Neuronal stem cell (in vitro differentiated cells): ENCODE results near the gene MAST3.

Experiments
- DNase-seq: peaks from one replicate; pipeline ENCODE4 v3.0.0-alpha.2; 2013; ENCODE audit warnings: low spot score
- H2AFZ ChIP-seq: one replicate; pipeline ENCODE4 v1.6.1; 2013; ENCODE audit warnings: mild to moderate bottlenecking, low read length, inconsistent platforms
- H2AK5ac ChIP-seq: 2 replicates; pipeline ENCODE4 v1.6.1; 2013; ENCODE audit warnings: low read depth, mild to moderate bottlenecking, inconsistent platforms, low read length, moderate library complexity, mixed read lengths
- H2BK120ac ChIP-seq: 2 replicates; pipeline ENCODE4 v1.6.1; 2013; ENCODE audit warnings: low read depth, mild to moderate bottlenecking, inconsistent platforms, low read length, moderate library complexity, mixed read lengths
- H2BK12ac ChIP-seq: one replicate; pipeline ENCODE4 v1.6.1; 2013; ENCODE audit warnings: low read length, inconsistent platforms
- H2BK15ac ChIP-seq: 2 replicates; pipeline ENCODE4 v1.6.1; 2013; ENCODE audit warnings: mild to moderate bottlenecking, low read length, inconsistent platforms, mixed read lengths
- H2BK5ac ChIP-seq: one replicate; pipeline ENCODE4 v1.6.1; 2013; ENCODE audit warnings: inconsistent platforms, mild to moderate bottlenecking, low read length, moderate library complexity
- H3K14ac ChIP-seq: one replicate; pipeline ENCODE4 v1.6.1; 2013; ENCODE audit warnings: low read length, inconsistent platforms
- H3K18ac ChIP-seq: 2 replicates; pipeline ENCODE4 v1.6.1; 2013; ENCODE audit warnings: low read length, inconsistent platforms
- H3K23ac ChIP-seq: 2 replicates; pipeline ENCODE4 v1.6.1; 2013; ENCODE audit warnings: low read depth, mild to moderate bottlenecking, mixed read lengths, low read length, inconsistent platforms; ENCODE audit not compliant: poor library complexity
- H3K27ac ChIP-seq: replicated peaks from 3 replicates; pipeline ENCODE4 v1.5.1; 2013; ENCODE audit warnings: low read length, inconsistent platforms
- H3K27me3 ChIP-seq, 3 experiments: 2 replicates each; pipeline ENCODE4 v1.6.1; 2013; ENCODE audit warnings: low read length in 3 of 3, mild to moderate bottlenecking in 2 of 3, inconsistent platforms in 1 of 3, low read depth in 1 of 3, mixed read lengths in 1 of 3, moderate library complexity in 1 of 3; ENCODE audit not compliant: control insufficient read depth in 3 of 3, insufficient read depth in 3 of 3
- H3K36me3 ChIP-seq, 2 donors: replicated peaks in 1 of 2; 2 replicates each; pipeline ENCODE4 v1.6.1; 2013; ENCODE audit warnings: low read length in 2 of 2; ENCODE audit not compliant: control insufficient read depth in 2 of 2, insufficient read depth in 2 of 2
- H3K4ac ChIP-seq: 2 replicates; pipeline ENCODE4 v1.6.1; 2013; ENCODE audit warnings: inconsistent platforms, mild to moderate bottlenecking, low read length, moderate library complexity
- H3K4me1 ChIP-seq, 2 donors: 1 replicate in 1 of 2; 2 replicates in 1 of 2; pipeline ENCODE4 v1.6.1; 2013; ENCODE audit warnings: low read length in 2 of 2, low read depth in 1 of 2; ENCODE audit not compliant: control insufficient read depth in 2 of 2, insufficient read depth in 1 of 2
- H3K4me2 ChIP-seq: one replicate; pipeline ENCODE4 v1.6.1; 2013; ENCODE audit warnings: mild to moderate bottlenecking, low read length, inconsistent platforms; ENCODE audit not compliant: insufficient read depth, poor library complexity, severe bottlenecking
- H3K4me3 ChIP-seq, 2 donors: 2 replicates each; pipeline ENCODE4 v1.5.1; 2013; ENCODE audit warnings: low read length in 2 of 2, mild to moderate bottlenecking in 2 of 2, inconsistent platforms in 1 of 2, moderate library complexity in 1 of 2
- H3K79me1 ChIP-seq: one replicate; pipeline ENCODE4 v1.6.1; 2013; ENCODE audit warnings: low read depth, mild to moderate bottlenecking, inconsistent platforms, low read length, moderate library complexity
- H3K9ac ChIP-seq: one replicate; pipeline ENCODE4 v1.6.1; 2013; ENCODE audit warnings: mild to moderate bottlenecking, low read depth, low read length, inconsistent platforms; ENCODE audit not compliant: poor library complexity
- H3K9me3 ChIP-seq, 2 donors: replicated peaks in 1 of 2; 2 replicates each; pipeline versions ENCODE3 to v1.6.1; 2013; ENCODE audit warnings: low read length in 2 of 2, mild to moderate bottlenecking in 2 of 2, inconsistent platforms in 1 of 2, low read depth in 1 of 2, mixed read lengths in 1 of 2, moderate library complexity in 1 of 2; ENCODE audit not compliant: control insufficient read depth in 2 of 2, insufficient read depth in 1 of 2
- H4K8ac ChIP-seq: one replicate; pipeline ENCODE4 v1.6.1; 2013; ENCODE audit warnings: low read depth, mild to moderate bottlenecking, inconsistent platforms, low read length, moderate library complexity
- H4K91ac ChIP-seq: one replicate; pipeline ENCODE4 v1.6.1; 2013; ENCODE audit warnings: low read length, low read depth, mild to moderate bottlenecking, inconsistent platforms; ENCODE audit not compliant: poor library complexity
- WGBS, 2 donors: extraction: QIAGEN DNeasy Blood & Tissue Kit; methylation state at CpG; one replicate each; pipeline ENCODE4 v1.1.7; 2013; ENCODE audit warnings: missing lambda C conversion rate in 2 of 2, mixed read lengths in 1 of 2; ENCODE audit not compliant: insufficient read length in 2 of 2, insufficient replicate concordance in 1 of 2; ENCODE audit errors: extremely low coverage in 2 of 2; 5-methylcytosine and 5-hydroxymethylcytosine counted together

The MAST3 gene

DNA sequence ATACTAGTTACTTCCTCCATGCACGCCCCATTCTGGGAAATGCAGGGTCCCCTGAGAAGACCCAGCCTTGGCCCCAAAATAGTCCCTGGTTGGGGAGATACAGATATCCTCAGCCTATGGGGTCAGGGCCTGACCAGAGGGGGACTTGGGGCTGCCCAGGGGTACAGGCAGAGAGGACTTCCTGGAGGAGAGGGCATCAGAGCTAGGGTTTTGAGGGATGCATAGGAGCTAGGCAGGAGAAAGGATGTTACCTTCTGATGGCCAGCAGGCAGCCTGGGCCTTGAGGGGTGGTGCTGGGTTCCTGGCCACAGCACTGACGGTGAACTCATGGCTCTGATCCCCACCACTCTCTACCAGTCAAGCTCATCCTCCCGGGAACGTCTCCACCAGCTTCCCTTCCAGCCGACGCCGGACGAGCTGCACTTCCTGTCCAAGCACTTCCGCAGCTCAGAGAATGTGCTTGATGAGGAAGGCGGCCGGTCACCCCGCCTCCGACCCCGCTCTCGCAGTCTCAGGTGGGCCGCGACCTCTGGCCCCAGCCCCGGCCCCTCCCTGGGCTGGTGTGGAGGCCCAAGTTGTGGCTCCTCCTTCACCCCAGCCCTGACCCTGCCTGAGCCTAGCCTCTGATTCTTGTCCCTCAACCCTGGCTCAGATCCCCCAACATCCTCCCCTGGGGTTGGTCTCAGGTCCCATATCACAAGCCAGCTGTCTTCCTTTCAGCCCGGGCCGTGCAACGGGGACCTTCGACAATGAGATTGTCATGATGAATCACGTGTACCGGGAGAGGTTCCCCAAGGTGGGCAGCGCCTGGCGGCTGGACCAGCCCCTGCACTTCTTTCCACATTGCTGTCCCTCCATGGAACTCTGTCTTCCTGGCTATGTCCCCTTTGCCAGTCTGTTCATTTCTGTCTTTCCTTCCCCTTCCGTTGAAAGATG, 25.6 kb downstream of the MAST3 start:
- Histone ChIP-seq H3K79me1 (peaks cover 6% of the 10 kb centered on the region), H3K4me1 (peaks cover 7 to 8% of the 10 kb centered on the region in 2 donors), H2AFZ (no peak overlapping the region), H3K4me2 (no peak overlapping the region), H3K4me3 (no peak overlapping the region), H3K36me3 (peaks cover 13 to 41% of the 10 kb centered on the region in 2 donors), H4K8ac (no peak overlapping the region), H2BK120ac (no peak overlapping the region), H3K27ac (no peak overlapping the region), H4K91ac (no peak overlapping the region), H3K18ac (peak overlapping the region; percentile 57), H3K23ac (no peak overlapping the region), H2AK5ac (no peak overlapping the region), H2BK12ac (no peak overlapping the region), H2BK15ac (no peak overlapping the region), H3K4ac (no peak overlapping the region), H2BK5ac (peak overlapping the region; percentile 19), H3K9ac (no peak overlapping the region), H3K9me3 (no peaks in the 10 kb centered on the region), H3K14ac (peak overlapping the region; percentile 21), H3K27me3 (no peaks in the 10 kb centered on the region)
- no peak for DNase-seq
- WGBS, 2 donors: no CpG with 5 or more reads among the region's 27 CpGs

DNA sequence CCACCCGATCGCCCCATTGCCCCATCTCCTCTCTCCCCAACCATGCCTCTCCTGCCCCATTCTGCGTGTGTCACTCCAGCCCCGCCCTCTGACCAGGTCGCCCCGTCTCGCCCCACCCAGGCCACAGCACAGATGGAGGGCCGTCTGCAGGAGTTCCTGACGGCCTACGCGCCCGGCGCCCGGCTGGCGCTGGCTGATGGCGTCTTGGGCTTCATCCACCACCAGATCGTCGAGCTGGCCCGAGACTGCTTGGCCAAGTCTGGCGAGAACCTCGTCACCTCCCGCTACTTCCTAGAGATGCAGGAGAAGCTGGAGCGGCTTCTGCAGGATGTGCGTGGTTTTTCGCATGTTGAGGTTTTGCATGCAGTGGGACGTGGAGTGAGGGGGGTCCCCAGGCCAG, 26.2 kb downstream of the MAST3 start:
- H2BK5ac ChIP-seq: no peak overlapping the region
- H2AFZ ChIP-seq: no peak overlapping the region
- no peak overlapping the region for H2BK120ac ChIP-seq
- H4K8ac ChIP-seq: no peak overlapping the region
- H3K79me1 ChIP-seq: peaks cover 6% of the 10 kb centered on the region
- no peak overlapping the region for H3K4me2 ChIP-seq
- no peak overlapping the region for H3K14ac ChIP-seq
- no CpG with 5 or more reads among the region's 26 CpGs for WGBS, 2 donors
- no peak overlapping the region for H4K91ac ChIP-seq
- no peak overlapping the region for H3K23ac ChIP-seq
- H3K4me1 ChIP-seq: peaks cover 6 to 7% of the 10 kb centered on the region in 2 donors
- H3K9me3 ChIP-seq: no peaks in the 10 kb centered on the region
- H2BK15ac ChIP-seq: peak overlapping the region; percentile 58
- no peak overlapping the region for H2AK5ac ChIP-seq
- H3K9ac ChIP-seq: peak overlapping the region; percentile 50
- H3K4me3 ChIP-seq: no peak overlapping the region
- H2BK12ac ChIP-seq: no peak overlapping the region
- H3K4ac ChIP-seq: no peak overlapping the region
- no peak overlapping the region for H3K27ac ChIP-seq
- DNase-seq: no peak
- peak overlapping the region; percentile 48 for H3K18ac ChIP-seq
- H3K27me3 ChIP-seq: no peaks in the 10 kb centered on the region
- H3K36me3 ChIP-seq: peaks cover 17 to 48% of the 10 kb centered on the region in 2 donors

DNA sequence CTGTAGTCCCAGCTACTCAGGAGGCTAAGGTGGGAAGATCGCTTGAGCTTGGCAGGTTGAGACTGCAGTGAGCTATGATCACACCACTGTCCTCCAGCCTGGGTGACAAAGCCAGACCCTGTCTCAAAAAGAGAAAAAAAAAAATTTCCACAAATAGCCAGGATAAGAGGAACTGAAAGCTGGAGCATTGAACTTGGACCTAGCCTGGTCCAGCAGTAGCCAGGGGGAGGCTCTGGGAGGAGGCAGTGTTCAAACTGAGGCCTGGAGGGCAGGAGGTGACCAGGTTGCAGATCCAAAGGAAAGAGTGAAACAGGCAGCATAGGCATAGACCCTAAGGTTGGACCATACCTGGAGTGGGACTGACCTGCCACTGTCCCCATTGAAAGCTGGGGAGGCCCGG, 28.5 kb downstream of the MAST3 start:
- Histone ChIP-seq H3K27me3 (no peaks in the 10 kb centered on the region), H2BK12ac (no peak overlapping the region), H3K4me2 (no peak overlapping the region), H2BK120ac (no peak overlapping the region), H2BK15ac (no peak overlapping the region), H3K36me3 (peaks cover 31 to 68% of the 10 kb centered on the region in 2 donors), H3K4ac (no peak overlapping the region), H3K23ac (no peak overlapping the region), H3K4me1 (no peaks in the 10 kb centered on the region), H3K79me1 (peaks cover 6% of the 10 kb centered on the region), H3K9me3 (no peaks in the 10 kb centered on the region), H3K14ac (no peak overlapping the region), H4K8ac (no peak overlapping the region), H3K27ac (no peak overlapping the region), H4K91ac (no peak overlapping the region), H3K18ac (no peak overlapping the region), H2AFZ (no peak overlapping the region), H2AK5ac (no peak overlapping the region), H2BK5ac (no peak overlapping the region), H3K4me3 (no peak overlapping the region), H3K9ac (no peak overlapping the region)
- no CpG with 5 or more reads among the region's 2 CpGs for WGBS, 2 donors
- no peak for DNase-seq

DNA sequence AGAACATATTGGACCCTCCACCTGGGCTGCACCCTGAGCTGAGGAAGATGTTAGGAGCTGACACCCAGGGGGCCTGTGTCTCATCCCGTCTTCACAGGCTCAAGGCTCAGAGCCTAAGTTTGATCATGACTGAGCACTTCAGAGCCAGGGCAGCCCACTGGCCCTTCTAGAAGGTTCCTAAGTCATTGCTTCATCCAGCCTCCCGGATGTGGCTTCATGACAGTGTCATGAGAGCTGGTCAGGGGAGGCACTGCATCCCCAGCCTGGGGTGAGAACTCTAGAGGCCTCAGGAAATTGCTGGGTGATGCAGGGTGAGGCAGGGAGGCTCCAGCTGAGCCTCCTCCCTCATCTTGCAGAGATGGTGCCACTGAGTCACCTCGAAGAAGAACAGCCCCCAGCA, 30.5 kb downstream of the MAST3 start:
- no CpG with 5 or more reads among the region's 3 CpGs for WGBS, 2 donors
- H3K14ac ChIP-seq: no peak overlapping the region
- no peak overlapping the region for H3K23ac ChIP-seq
- H3K9me3 ChIP-seq: no peaks in the 10 kb centered on the region
- no peak for DNase-seq
- H2BK120ac ChIP-seq: no peak overlapping the region
- H3K79me1 ChIP-seq: no peaks in the 10 kb centered on the region
- no peaks in the 10 kb centered on the region for H3K4me1 ChIP-seq
- no peak overlapping the region for H2BK12ac ChIP-seq
- H3K9ac ChIP-seq: no peak overlapping the region
- no peak overlapping the region for H2AK5ac ChIP-seq
- H3K27me3 ChIP-seq: no peaks in the 10 kb centered on the region
- H2BK15ac ChIP-seq: no peak overlapping the region
- no peak overlapping the region for H4K8ac ChIP-seq
- H3K18ac ChIP-seq: no peak overlapping the region
- H3K27ac ChIP-seq: no peak overlapping the region
- no peak overlapping the region for H2BK5ac ChIP-seq
- no peak overlapping the region for H2AFZ ChIP-seq
- H3K4ac ChIP-seq: no peak overlapping the region
- H4K91ac ChIP-seq: no peak overlapping the region
- peaks cover 33 to 74% of the 10 kb centered on the region in 2 donors for H3K36me3 ChIP-seq
- H3K4me3 ChIP-seq: no peak overlapping the region
- H3K4me2 ChIP-seq: no peak overlapping the region
